Tibial artery (tissue), 4 donors: Measurements from ENCODE around the gene CMKLR1.

ENCODE experiments used
- DNase-seq, 2 donors: peaks; one replicate each; pipeline ENCODE4 v3.0.0-alpha.2; 2019
- H3K27ac ChIP-seq, 2 donors: fragments of 200-600 bp; sonication (generic) in 1 of 2; 1 replicate in 1 of 2; 2 replicates in 1 of 2; pipeline ENCODE4 v1.5.1; 2018 to 2019; ENCODE audit warnings: mild to moderate bottlenecking in 1 of 2
- H3K27me3 ChIP-seq, 2 donors: fragments of 200-600 bp; sonication (generic) in 1 of 2; one replicate each; pipeline versions ENCODE4 v1.5.1 to v1.6.0; 2016 to 2019
- H3K36me3 ChIP-seq, 3 donors: fragments of 200-600 bp; sonication (generic) in 2 of 3; one replicate each; pipeline ENCODE4 v1.5.1; 2016 to 2019; ENCODE audit warnings: mild to moderate bottlenecking in 2 of 3
- H3K4me1 ChIP-seq, 4 donors: fragments of 200-600 bp; sonication (generic) in 2 of 4; 1 replicate in 3 of 4; 2 replicates in 1 of 4; pipeline ENCODE4 v1.5.1; 2016 to 2019
- H3K4me3 ChIP-seq, 2 donors: fragments of 200-600 bp; sonication (generic) in 1 of 2; 1 replicate in 1 of 2; 2 replicates in 1 of 2; pipeline ENCODE4 v1.5.1; 2018 to 2019; ENCODE audit warnings: mild to moderate bottlenecking in 2 of 2
- H3K9me3 ChIP-seq, 3 donors: fragments of 200-600 bp; sonication (generic) in 1 of 3; one replicate each; pipeline ENCODE4 v1.5.1; 2016 to 2019
- intact Hi-C: fragments of 100-400 bp; cut with DNase I; formaldehyde crosslinking; loops from one replicate; pipeline ENCODE4 v1.15.0; 2023; ENCODE audit warnings: low total_unique reads
- TF ChIP-seq, protein P1 (sequence below), 2 experiments: fragments of 200-600 bp in 1 of 2; fragments of 450-650 bp in 1 of 2; IDR thresholded peaks; one replicate each; pipeline ENCODE4 v1.5.1; 2017 to 2019; ENCODE audit warnings: antibody characterized with exemption in 2 of 2, mild to moderate bottlenecking in 1 of 2, moderate library complexity in 1 of 2

The CMKLR1 gene

DNA sequence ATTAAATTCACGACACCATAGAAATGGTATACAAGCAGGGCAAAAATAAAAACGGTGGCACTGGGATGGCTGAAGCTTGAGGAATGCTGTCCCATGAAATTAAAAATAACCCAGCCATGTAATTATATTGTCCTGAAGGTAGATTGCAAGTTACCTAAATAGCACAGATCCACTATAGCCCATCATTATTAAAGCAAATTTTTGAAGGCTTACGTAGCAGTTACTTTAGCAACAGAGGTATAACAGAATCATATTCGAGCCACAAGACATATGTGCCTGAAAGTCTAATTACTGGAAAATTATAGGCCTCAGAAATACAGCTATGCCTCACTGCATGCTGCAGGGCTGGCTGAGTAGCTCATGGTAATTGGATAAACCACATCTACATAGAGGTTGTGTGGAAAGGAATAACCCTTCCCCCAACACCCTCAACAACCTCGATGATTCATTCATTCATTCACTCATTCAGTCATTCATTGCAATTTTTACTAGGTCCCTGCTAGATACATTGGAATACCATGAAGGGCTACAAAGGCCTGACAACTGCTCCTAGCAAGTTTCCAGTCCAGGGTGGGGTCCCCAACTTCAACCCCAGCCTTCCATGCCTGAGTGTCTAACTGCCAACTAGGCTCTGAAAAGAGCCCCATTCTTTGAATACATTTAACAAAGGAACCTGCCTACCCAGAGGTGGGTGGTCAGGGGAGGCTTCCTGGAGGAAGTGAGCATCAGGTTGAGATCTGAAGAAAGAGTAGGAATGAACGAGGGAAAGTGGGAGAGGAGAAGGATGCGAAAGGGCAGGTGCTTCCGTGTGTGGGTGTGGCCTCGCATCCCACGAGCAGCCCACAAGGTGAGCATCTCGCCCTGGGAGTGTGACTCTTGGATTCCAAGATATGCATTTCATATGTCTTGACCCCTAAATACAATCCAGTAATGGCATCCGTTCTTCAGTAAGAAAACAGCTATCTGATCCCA, 18.0 kb upstream of the CMKLR1 start:
- peak in 1 of 2 donors; percentile 20 for DNase-seq
- Histone ChIP-seq H3K4me3 (no peak overlapping the region), H3K27me3 (no peaks in the 10 kb centered on the region), H3K36me3 (no peaks in the 10 kb centered on the region), H3K4me1 (peaks cover 0 to 6% (median 0%) of the 10 kb centered on the region in 4 donors), H3K9me3 (no peaks in the 10 kb centered on the region), H3K27ac (no peak overlapping the region)
- TF ChIP-seq, protein P1, sequence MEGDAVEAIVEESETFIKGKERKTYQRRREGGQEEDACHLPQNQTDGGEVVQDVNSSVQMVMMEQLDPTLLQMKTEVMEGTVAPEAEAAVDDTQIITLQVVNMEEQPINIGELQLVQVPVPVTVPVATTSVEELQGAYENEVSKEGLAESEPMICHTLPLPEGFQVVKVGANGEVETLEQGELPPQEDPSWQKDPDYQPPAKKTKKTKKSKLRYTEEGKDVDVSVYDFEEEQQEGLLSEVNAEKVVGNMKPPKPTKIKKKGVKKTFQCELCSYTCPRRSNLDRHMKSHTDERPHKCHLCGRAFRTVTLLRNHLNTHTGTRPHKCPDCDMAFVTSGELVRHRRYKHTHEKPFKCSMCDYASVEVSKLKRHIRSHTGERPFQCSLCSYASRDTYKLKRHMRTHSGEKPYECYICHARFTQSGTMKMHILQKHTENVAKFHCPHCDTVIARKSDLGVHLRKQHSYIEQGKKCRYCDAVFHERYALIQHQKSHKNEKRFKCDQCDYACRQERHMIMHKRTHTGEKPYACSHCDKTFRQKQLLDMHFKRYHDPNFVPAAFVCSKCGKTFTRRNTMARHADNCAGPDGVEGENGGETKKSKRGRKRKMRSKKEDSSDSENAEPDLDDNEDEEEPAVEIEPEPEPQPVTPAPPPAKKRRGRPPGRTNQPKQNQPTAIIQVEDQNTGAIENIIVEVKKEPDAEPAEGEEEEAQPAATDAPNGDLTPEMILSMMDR (IDR thresholded peaks at IDR 0.05) = no peak
- intact Hi-C loops = no loop called here

DNA sequence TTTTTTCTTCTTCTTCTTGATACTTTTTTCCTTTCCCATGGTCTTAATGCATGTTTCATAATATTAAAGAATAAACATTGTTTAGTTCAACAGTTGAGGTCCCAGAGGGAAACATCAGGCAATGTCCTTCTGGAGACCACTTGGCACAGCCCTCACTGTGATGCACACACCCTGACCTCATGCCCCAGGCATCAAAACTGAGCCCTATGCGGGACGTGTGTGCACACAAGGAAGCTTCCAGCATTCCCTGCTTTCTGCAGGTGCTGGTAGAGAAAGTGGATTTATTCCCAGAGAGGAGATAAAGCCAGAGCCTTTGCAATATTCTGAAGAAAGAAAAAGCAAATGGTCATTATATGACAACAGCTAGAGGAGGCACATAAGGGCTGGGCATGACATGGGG, 16.0 kb upstream of the CMKLR1 start:
- Histone ChIP-seq H3K9me3 (no peaks in the 10 kb centered on the region), H3K27ac (no peak overlapping the region), H3K36me3 (no peaks in the 10 kb centered on the region), H3K27me3 (no peaks in the 10 kb centered on the region), H3K4me1 (peaks cover 0 to 6% (median 0%) of the 10 kb centered on the region in 4 donors), H3K4me3 (no peak overlapping the region)
- intact Hi-C loops = no loop called here
- DNase-seq = peak in 1 of 2 donors; percentile 9
- TF ChIP-seq, protein P1 (IDR thresholded peaks at IDR 0.05) = no peak

DNA sequence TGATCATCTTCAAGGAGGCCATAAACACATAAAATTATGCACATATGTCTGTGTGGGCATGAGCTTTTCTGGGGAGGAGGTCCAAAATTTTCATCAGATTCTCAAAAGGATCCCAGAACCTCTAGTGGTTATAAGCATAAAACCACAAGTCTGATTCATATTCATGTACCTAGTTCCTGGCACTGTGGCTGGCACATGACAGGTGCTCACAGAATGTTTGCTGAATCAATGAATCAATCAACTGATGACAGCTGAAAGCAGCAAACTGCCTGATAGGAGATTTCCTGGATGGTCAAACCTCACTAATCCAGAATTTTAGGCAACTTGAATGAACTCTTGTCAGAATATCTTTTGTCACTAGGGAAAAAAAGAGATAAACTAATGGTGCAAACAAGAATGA, 13.5 kb upstream of the CMKLR1 start:
- Histone ChIP-seq H3K9me3 (no peaks in the 10 kb centered on the region), H3K27ac (no peak overlapping the region), H3K36me3 (no peaks in the 10 kb centered on the region), H3K4me1 (peaks cover 0 to 18% (median 8%) of the 10 kb centered on the region in 4 donors), H3K27me3 (no peaks in the 10 kb centered on the region), H3K4me3 (no peak overlapping the region)
- DNase-seq = no peak
- TF ChIP-seq, protein P1 (IDR thresholded peaks at IDR 0.05) = no peak
- intact Hi-C loops = no loop called here

DNA sequence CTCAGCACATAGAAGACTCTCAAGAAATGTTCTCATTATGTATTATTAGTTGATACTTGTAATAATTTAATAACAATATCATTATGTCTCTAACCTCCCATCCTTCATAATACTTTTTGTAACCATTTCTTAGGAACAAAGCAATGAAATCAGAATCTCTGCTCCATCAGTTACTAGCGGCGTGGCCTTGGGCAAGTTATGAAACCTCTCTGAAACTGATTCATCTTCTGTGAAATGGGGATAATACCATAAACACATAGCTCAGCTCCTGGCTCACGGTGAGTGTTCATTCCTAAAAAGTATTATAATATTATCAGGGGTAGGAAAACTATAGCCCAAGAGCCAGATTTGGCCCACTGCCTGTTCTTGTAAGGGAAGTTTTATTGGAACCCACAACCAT, 11.4 kb upstream of the CMKLR1 start:
- no peaks in the 10 kb centered on the region for H3K9me3 ChIP-seq
- H3K36me3 ChIP-seq = no peaks in the 10 kb centered on the region
- no peak for DNase-seq
- TF ChIP-seq, protein P1 (IDR thresholded peaks at IDR 0.05) = no peak
- H3K27me3 ChIP-seq = no peaks in the 10 kb centered on the region
- no peak overlapping the region for H3K4me3 ChIP-seq
- H3K4me1 ChIP-seq = peaks cover 0 to 16% (median 8%) of the 10 kb centered on the region in 4 donors
- intact Hi-C loops = no loop called here
- peak overlapping the region in 1 of 2 donors; percentile 73 for H3K27ac ChIP-seq

DNA sequence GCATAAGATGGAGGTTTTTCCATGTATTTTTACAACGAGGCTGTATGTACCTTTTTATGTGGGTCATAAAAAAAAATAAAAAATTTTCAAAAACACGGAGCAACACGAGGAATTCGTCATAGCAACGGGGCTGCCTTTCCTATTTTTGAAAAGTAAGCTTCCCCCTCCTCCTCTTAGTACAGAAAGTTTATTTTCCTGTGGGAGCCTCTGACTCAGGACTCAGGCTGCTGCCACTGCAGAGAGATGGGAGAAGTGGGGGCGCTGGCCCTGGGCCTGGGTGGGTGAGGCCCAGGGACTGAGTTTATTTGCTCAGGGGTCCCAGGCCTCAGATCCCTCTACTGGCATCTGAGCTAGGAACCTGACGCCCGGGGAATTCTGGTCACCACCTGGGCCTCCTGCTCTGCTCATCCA, 10.2 kb upstream of the CMKLR1 start:
- Histone ChIP-seq H3K9me3 (no peaks in the 10 kb centered on the region), H3K36me3 (no peaks in the 10 kb centered on the region), H3K27ac (peak overlapping the region; percentile 73 to 84), H3K4me1 (peaks cover 0 to 16% (median 8%) of the 10 kb centered on the region in 4 donors), H3K4me3 (peak overlapping the region in 1 of 2 donors; percentile 5), H3K27me3 (no peaks in the 10 kb centered on the region)
- TF ChIP-seq, protein P1 (IDR thresholded peaks at IDR 0.05) = no peak
- peak in 1 of 2 donors; percentile 80 for DNase-seq
- intact Hi-C loops = no loop called here
